Tibial nerve (tissue), 4 donors: ENCODE results near the gene CAMTA1.

ENCODE experiments used
- EP300 ChIP-seq, 2 donors: sonication (generic); formaldehyde crosslinking; IDR thresholded peaks; one replicate each; pipeline ENCODE4 v1.6.1; 2017; ENCODE audit warnings: antibody characterized with exemption in 2 of 2, mild to moderate bottlenecking in 1 of 2
- POLR2A ChIP-seq, 2 donors: fragments of 450-650 bp; IDR thresholded peaks; one replicate each; pipeline ENCODE4 v1.6.1; 2017; ENCODE audit warnings: antibody characterized with exemption in 2 of 2, mild to moderate bottlenecking in 2 of 2, moderate library complexity in 2 of 2
- TF ChIP-seq, protein P1 (sequence below), 5 experiments: fragments of 200-600 bp in 3 of 5; fragments of 450-650 bp in 2 of 5; sonication (generic) in 3 of 5; IDR thresholded peaks; one replicate each; pipeline ENCODE4 v1.5.1; 2016 to 2019; ENCODE audit warnings: antibody characterized with exemption in 5 of 5, mild to moderate bottlenecking in 3 of 5, moderate library complexity in 2 of 5

DNA sequence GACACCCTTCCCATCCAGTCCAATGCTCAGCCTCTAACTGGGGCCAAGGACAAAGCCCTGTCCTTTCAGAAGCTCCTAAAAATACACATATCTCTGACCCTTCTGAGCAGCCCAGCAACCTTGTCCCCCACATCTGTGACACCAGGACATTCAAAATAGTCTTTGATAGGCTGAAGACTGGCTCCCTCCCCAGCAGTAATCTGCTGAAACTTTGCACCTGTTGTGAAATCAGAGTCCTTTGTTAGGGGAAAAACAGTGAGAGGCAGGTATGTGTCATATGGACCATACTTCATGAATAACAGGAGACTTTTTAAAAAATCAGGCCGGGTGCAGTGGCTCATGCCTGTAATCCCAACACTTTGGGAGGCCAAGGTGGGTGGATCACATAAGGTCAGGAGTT, 903.4 kb downstream of the CAMTA1 start:
- TF ChIP-seq EP300 (IDR thresholded peaks at IDR 0.05) (no peak), POLR2A (IDR thresholded peaks at IDR 0.05) (no peak)
- TF ChIP-seq, protein P1, sequence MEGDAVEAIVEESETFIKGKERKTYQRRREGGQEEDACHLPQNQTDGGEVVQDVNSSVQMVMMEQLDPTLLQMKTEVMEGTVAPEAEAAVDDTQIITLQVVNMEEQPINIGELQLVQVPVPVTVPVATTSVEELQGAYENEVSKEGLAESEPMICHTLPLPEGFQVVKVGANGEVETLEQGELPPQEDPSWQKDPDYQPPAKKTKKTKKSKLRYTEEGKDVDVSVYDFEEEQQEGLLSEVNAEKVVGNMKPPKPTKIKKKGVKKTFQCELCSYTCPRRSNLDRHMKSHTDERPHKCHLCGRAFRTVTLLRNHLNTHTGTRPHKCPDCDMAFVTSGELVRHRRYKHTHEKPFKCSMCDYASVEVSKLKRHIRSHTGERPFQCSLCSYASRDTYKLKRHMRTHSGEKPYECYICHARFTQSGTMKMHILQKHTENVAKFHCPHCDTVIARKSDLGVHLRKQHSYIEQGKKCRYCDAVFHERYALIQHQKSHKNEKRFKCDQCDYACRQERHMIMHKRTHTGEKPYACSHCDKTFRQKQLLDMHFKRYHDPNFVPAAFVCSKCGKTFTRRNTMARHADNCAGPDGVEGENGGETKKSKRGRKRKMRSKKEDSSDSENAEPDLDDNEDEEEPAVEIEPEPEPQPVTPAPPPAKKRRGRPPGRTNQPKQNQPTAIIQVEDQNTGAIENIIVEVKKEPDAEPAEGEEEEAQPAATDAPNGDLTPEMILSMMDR (IDR thresholded peaks at IDR 0.05), result no peak
